ENCODE measurements around the gene GPHA2.
A peak's percentile ranks its signal among the peaks of the same experiment; 100 is the strongest.

Gene GPHA2

GRCh38 chr11:64909653-64910343 lies 25.9 kb downstream of the GPHA2 start:
- no peak for DNase-seq

GRCh38 chr11:64908766-64909165 lies 26.9 kb downstream of the GPHA2 start:
- no peak for DNase-seq

GRCh38 chr11:64906314-64906635 lies 29.4 kb downstream of the GPHA2 start:
- no peak for DNase-seq

GRCh38 chr11:64905516-64906313 lies 30.0 kb downstream of the GPHA2 start:
- DNase-seq, result no peak

GRCh38 chr11:64903291-64903833 lies 32.3 kb downstream of the GPHA2 start:
- no peak for DNase-seq

- no peak for DNase-seq
Measured at GRCh38 chr11:64902102-64902900, 33.4 kb downstream of the GPHA2 start.

GRCh38 chr11:64900774-64901173 lies 34.9 kb downstream of the GPHA2 start:
- no peak for DNase-seq

GRCh38 chr11:64900263-64900678 lies 35.4 kb downstream of the GPHA2 start:
- no peak for DNase-seq

- no peak for DNase-seq
Measured at GRCh38 chr11:64898541-64898940, 37.2 kb downstream of the GPHA2 start.

- no peak for DNase-seq
Measured at GRCh38 chr11:64898076-64898445, 37.6 kb downstream of the GPHA2 start.

GRCh38 chr11:64897381-64898075 lies 38.2 kb downstream of the GPHA2 start:
- no peak for DNase-seq

- no peak for DNase-seq
Measured at GRCh38 chr11:64896448-64897022, 39.2 kb downstream of the GPHA2 start.

- no peak for DNase-seq
Measured at GRCh38 chr11:64894812-64895452, 40.8 kb downstream of the GPHA2 start.

GRCh38 chr11:64894070-64894811 lies 41.5 kb downstream of the GPHA2 start:
- DNase-seq, result peak; percentile 52

GRCh38 chr11:64893194-64894069 lies 42.3 kb downstream of the GPHA2 start:
- no peak for DNase-seq

- no peak for DNase-seq
Measured at GRCh38 chr11:64892838-64893193, 42.9 kb downstream of the GPHA2 start.

GRCh38 chr11:64892411-64892831 lies 43.3 kb downstream of the GPHA2 start:
- DNase-seq, result no peak

- DNase-seq, result no peak
Measured at GRCh38 chr11:64891880-64892279, 43.8 kb downstream of the GPHA2 start.

- DNase-seq, result no peak
Measured at GRCh38 chr11:64891215-64891848, 44.4 kb downstream of the GPHA2 start.

GRCh38 chr11:64890522-64890939 lies 45.2 kb downstream of the GPHA2 start:
- DNase-seq, result no peak

Measured in NCI-H345 (cell line).